Right lobe of liver (tissue), 6 donors: ENCODE data around the gene OR2K2. TPM values are rescaled to one million over a fixed set of nuclear protein-coding genes. Genes with fewer than 3 reads are reported as not detected.
"Not testable (repeated sequence)": the region's sequence is repeated elsewhere in the genome, so short reads cannot be mapped to it uniquely, and the experiment has no call there.

Source experiments
- ATAC-seq, 4 donors: fragments of 200-7000 bp; cut with Tn5 transposase; one replicate each; pipeline ENCODE4 v1.9.1; 2020; ENCODE audit warnings: mild to moderate bottlenecking in 4 of 4, moderate library complexity in 4 of 4
- DNase-seq, 3 donors: peaks; one replicate each; pipeline ENCODE4 v3.0.0-alpha.2; 2020
- H3K27ac ChIP-seq, 3 donors: fragments of 200-600 bp; one replicate each; pipeline ENCODE4 v1.8.0; 2022
- H3K27me3 ChIP-seq, 2 donors: fragments of 200-600 bp; one replicate each; pipeline ENCODE4 v1.8.0; 2022
- H3K36me3 ChIP-seq, 4 donors: fragments of 200-600 bp; sonication (generic) in 1 of 4; one replicate each; pipeline versions ENCODE4 v1.5.1 to v1.8.0; 2017 to 2022; ENCODE audit warnings: control low read depth in 1 of 4
- H3K4me1 ChIP-seq, 4 donors: fragments of 200-600 bp; sonication (generic) in 1 of 4; one replicate each; pipeline versions ENCODE4 v1.5.1 to v1.8.0; 2017 to 2022; ENCODE audit warnings: control low read depth in 1 of 4
- H3K4me3 ChIP-seq, 3 donors: fragments of 200-600 bp; one replicate each; pipeline ENCODE4 v1.8.0; 2022
- H3K9me3 ChIP-seq, 4 donors: fragments of 200-600 bp; sonication (generic) in 1 of 4; one replicate each; pipeline versions ENCODE4 v1.5.1 to v1.8.0; 2017 to 2022; ENCODE audit warnings: control low read depth in 1 of 4
- CTCF ChIP-seq, 4 donors: fragments of 200-600 bp in 3 of 4; fragments of 450-650 bp in 1 of 4; IDR thresholded peaks; one replicate each; pipeline versions ENCODE4 v1.5.1 to v1.8.0; 2016 to 2022; ENCODE audit warnings: antibody characterized with exemption in 4 of 4, mild to moderate bottlenecking in 2 of 4
- POLR2A ChIP-seq: fragments of 450-650 bp; IDR thresholded peaks from one replicate; pipeline ENCODE4 v1.6.1; 2017; ENCODE audit warnings: antibody characterized with exemption, mild to moderate bottlenecking
- WGBS: methylation state at CpG from one replicate; pipeline ENCODE4 v1.1.6; 2018; ENCODE audit warnings: low coverage, low lambda C conversion rate; ENCODE audit not compliant: insufficient coverage; ENCODE audit errors: missing lambda C conversion rate; 5-methylcytosine and 5-hydroxymethylcytosine counted together
- intact Hi-C, 2 donors: fragments of 100-400 bp; cut with DNase I; formaldehyde crosslinking; loops; one replicate each; pipeline versions ENCODE4 v1.11.2 to v1.14.1; 2022
- total RNA-seq, 6 experiments: library from RNA; depleted of rRNA in 2 of 6; stranded (reverse); fragments of >200 nt in 2 of 6; fragmentation: NEBNext Ultra II Directional in 3 of 6; extraction: Animal tissue kit (Norgen Biotek cat#: 25700) in 3 of 6; gene quantifications; one replicate each; pipeline versions ENCODE4 v1.1.0 to v1.2.4, GENCODE V29; 2016 to 2023
- donor health status: DM: no; HTN: yes; CAD: no.
- donor health status: DM: no; HTN: no; CAD: no.
- donor health status: DM: no; HTN: no; CAD: no.
- donor health status: DM: no; HTN: yes; CAD: no.
- donor health status: DM: no; HTN: yes; CAD: no.

Gene OR2K2
- total RNA-seq, 6 experiments from 2014 or later, result not detected

GRCh38 chr9:111352545-111352944 is 22.5 kb upstream of the OR2K2 start:
- DNase-seq, result no peak
- Histone ChIP-seq H3K9me3 (no peaks in the 10 kb centered on the region), H3K36me3 (no peaks in the 10 kb centered on the region), H3K4me3 (no peak overlapping the region), H3K27ac (no peak overlapping the region), H3K4me1 (peaks cover 0 to 24% (median 4%) of the 10 kb centered on the region in 4 donors), H3K27me3 (no peaks in the 10 kb centered on the region)
- TF ChIP-seq POLR2A (no peak), CTCF (IDR thresholded peaks at IDR 0.05) (no peak)
- ATAC-seq, result peak; percentile 67 to 79 (median 69)
- intact Hi-C loops, result no loop called here
- WGBS, result 4% methylated on average over 2 of the region's 2 CpGs

GRCh38 chr9:111350556-111350955 is 20.5 kb upstream of the OR2K2 start:
- Histone ChIP-seq H3K9me3 (no peaks in the 10 kb centered on the region), H3K4me1 (peaks cover 0 to 24% (median 4%) of the 10 kb centered on the region in 4 donors), H3K4me3 (no peak overlapping the region), H3K36me3 (no peaks in the 10 kb centered on the region), H3K27me3 (no peaks in the 10 kb centered on the region), H3K27ac (no peak overlapping the region)
- DNase-seq (no peak), ATAC-seq (no peak)
- TF ChIP-seq POLR2A (no peak), CTCF (IDR thresholded peaks at IDR 0.05) (no peak)
- intact Hi-C loops, result no loop called here

- Histone ChIP-seq H3K4me3 (no peak overlapping the region), H3K9me3 (no peaks in the 10 kb centered on the region), H3K27ac (peak overlapping the region; percentile 2 to 36 (median 23)), H3K36me3 (no peaks in the 10 kb centered on the region), H3K27me3 (no peaks in the 10 kb centered on the region), H3K4me1 (peaks cover 0 to 24% (median 4%) of the 10 kb centered on the region in 4 donors)
- WGBS, result 25% methylated on average over 5 of the region's 5 CpGs
- intact Hi-C loops, result no loop called here
- no peak for DNase-seq
- ATAC-seq, result peak; percentile 27 to 63 (median 49)
- TF ChIP-seq POLR2A (no peak), CTCF (IDR thresholded peaks at IDR 0.05) (no peak)
Observed at GRCh38 chr9:111349766-111350165, 19.7 kb upstream of the OR2K2 start.

GRCh38 chr9:111348821-111349271 is 18.8 kb upstream of the OR2K2 start:
- Histone ChIP-seq H3K27me3 (no peaks in the 10 kb centered on the region), H3K9me3 (no peaks in the 10 kb centered on the region), H3K4me1 (peaks cover 0 to 24% (median 4%) of the 10 kb centered on the region in 4 donors), H3K36me3 (no peaks in the 10 kb centered on the region), H3K4me3 (no peak overlapping the region), H3K27ac (peak overlapping the region in 2 of 3 donors; percentile 23 to 36)
- DNase-seq (no peak), ATAC-seq (peak; percentile 80 to 85 (median 83))
- intact Hi-C loops, result no loop called here
- peak; percentile 11 for TF ChIP-seq POLR2A
- no peak for TF ChIP-seq CTCF (IDR thresholded peaks at IDR 0.05)
- 6% methylated on average over 4 of the region's 4 CpGs for WGBS

- H3K36me3 ChIP-seq, H3K4me1 ChIP-seq, ATAC-seq, H3K4me3 ChIP-seq, H3K27me3 ChIP-seq, H3K9me3 ChIP-seq, H3K27ac ChIP-seq, DNase-seq, intact Hi-C loops: not testable (repeated sequence)
- no CpG with 5 or more reads among the region's 5 CpGs for WGBS
Observed at GRCh38 chr9:111334318-111334863, 4.4 kb upstream of the OR2K2 start.
